HepG2 (cell line): ENCODE measurements around the gene PLEKHN1. TPM values are rescaled to one million over a fixed set of nuclear protein-coding genes. Genes with fewer than 3 reads are reported as not detected.

Source experiments
- ASH2L ChIP-seq: fragments of 300-600, 200-600 bp; sonication (generic); IDR thresholded peaks from 2 replicates; pipeline ENCODE4 v1.7.0; 2017; ENCODE audit warnings: low read depth, mild to moderate bottlenecking, moderate library complexity, mixed read lengths, low read length; ENCODE audit not compliant: insufficient read length
- FOXM1 ChIP-seq: sonication (generic); formaldehyde crosslinking; IDR thresholded peaks from 2 replicates; pipeline ENCODE4 v1.5.0; 2020; ENCODE audit warnings: missing genetic modification reagents
- GTF3A ChIP-seq: sonication (generic); formaldehyde crosslinking; conservative IDR thresholded peaks from 2 replicates; pipeline ENCODE4 v1.4.0; 2020; ENCODE audit warnings: mild to moderate bottlenecking, missing genetic modification reagents
- KLF11 ChIP-seq: IDR thresholded peaks from 2 replicates; pipeline ENCODE4 v1.6.1; 2016; ENCODE audit warnings: missing compliant biosample characterization
- KLF13 ChIP-seq: sonication (generic); formaldehyde crosslinking; IDR thresholded peaks from 2 replicates; pipeline ENCODE4 v1.4.0; 2020; ENCODE audit warnings: mild to moderate bottlenecking, missing genetic modification reagents
- MIXL1 ChIP-seq: IDR thresholded peaks from 2 replicates; pipeline ENCODE4 v1.6.1; 2016
- PITX1 ChIP-seq: sonication (generic); formaldehyde crosslinking; IDR thresholded peaks from 2 replicates; pipeline ENCODE4 v1.5.1; 2020; ENCODE audit warnings: mild to moderate bottlenecking, missing genetic modification reagents
- PRDM4 ChIP-seq: sonication (generic); formaldehyde crosslinking; IDR thresholded peaks from 2 replicates; pipeline ENCODE4 v1.9.0; 2021; ENCODE audit warnings: missing genetic modification reagents, borderline replicate concordance
- SNAPC2 ChIP-seq: sonication (generic); formaldehyde crosslinking; IDR thresholded peaks from 2 replicates; pipeline ENCODE4 v1.8.1; 2022; ENCODE audit warnings: mild to moderate bottlenecking, missing genetic modification reagents
- SRSF9 ChIP-seq: fragments of 200-400 bp; formaldehyde crosslinking; IDR thresholded peaks from 2 replicates; pipeline ENCODE4 v1.6.1; 2018; ENCODE audit warnings: borderline replicate concordance, mild to moderate bottlenecking, low read depth, low read length; ENCODE audit not compliant: insufficient read depth, poor library complexity, severe bottlenecking
- ZNF333 ChIP-seq: sonication (generic); formaldehyde crosslinking; IDR thresholded peaks from 2 replicates; pipeline ENCODE4 v1.4.0; 2020; ENCODE audit warnings: mild to moderate bottlenecking, missing genetic modification reagents, borderline replicate concordance
- ZNF598 ChIP-seq: sonication (generic); formaldehyde crosslinking; IDR thresholded peaks from 2 replicates; pipeline ENCODE4 v1.5.1; 2020; ENCODE audit warnings: mild to moderate bottlenecking, missing genetic modification reagents, borderline replicate concordance
- polyA plus RNA-seq, 8 experiments: library from polyadenylated mRNA; depleted of rRNA in 3 of 8; stranded (reverse) in 7 of 8; unstranded in 1 of 8; fragments of >200 nt; fragmentation: Illumina TruSeq in 4 of 8; extraction: Trizol in 4 of 8; gene quantifications; 2 replicates each; pipeline versions ENCODE4 v1.2.1 to v1.2.3, GENCODE V29; 2011 to 2016; ENCODE audit warnings: low read depth in 4 of 8, missing spikeins in 1 of 8, mixed read lengths in 1 of 8; ENCODE audit not compliant: insufficient read depth in 1 of 8
- total RNA-seq, 5 experiments: library from RNA; depleted of rRNA; stranded (reverse); fragments of >200 nt; fragmentation: Illumina TruSeq; extraction: Trizol; gene quantifications; 2 replicates each; pipeline ENCODE4 v1.2.3, GENCODE V29; 2016; ENCODE audit warnings: low read depth in 1 of 5
- TF ChIP-seq, protein P1 (sequence below): sonication (generic); formaldehyde crosslinking; IDR thresholded peaks from 2 replicates; pipeline ENCODE4 v1.4.0; 2020; ENCODE audit warnings: missing genetic modification reagents
- TF ChIP-seq, protein P2 (sequence below): sonication (generic); formaldehyde crosslinking; IDR thresholded peaks from 2 replicates; pipeline ENCODE4 v1.4.0; 2020; ENCODE audit warnings: low read depth, mild to moderate bottlenecking, missing genetic modification reagents
- TF ChIP-seq, protein P3 (sequence below): sonication (generic); formaldehyde crosslinking; IDR thresholded peaks from 2 replicates; pipeline ENCODE4 v1.4.0; 2020; ENCODE audit warnings: mild to moderate bottlenecking, missing genetic modification reagents
- TF ChIP-seq, protein P4 (sequence below): sonication (generic); formaldehyde crosslinking; IDR thresholded peaks from 2 replicates; pipeline ENCODE4 v1.4.0; 2020; ENCODE audit warnings: missing genetic modification reagents

The PLEKHN1 gene
- total and polyA plus RNA-seq, 2 of the 13 experiments (the other 11 are each of a cell fraction or from before 2014, with no cell fraction given): 0.42 to 0.58 TPM

DNA sequence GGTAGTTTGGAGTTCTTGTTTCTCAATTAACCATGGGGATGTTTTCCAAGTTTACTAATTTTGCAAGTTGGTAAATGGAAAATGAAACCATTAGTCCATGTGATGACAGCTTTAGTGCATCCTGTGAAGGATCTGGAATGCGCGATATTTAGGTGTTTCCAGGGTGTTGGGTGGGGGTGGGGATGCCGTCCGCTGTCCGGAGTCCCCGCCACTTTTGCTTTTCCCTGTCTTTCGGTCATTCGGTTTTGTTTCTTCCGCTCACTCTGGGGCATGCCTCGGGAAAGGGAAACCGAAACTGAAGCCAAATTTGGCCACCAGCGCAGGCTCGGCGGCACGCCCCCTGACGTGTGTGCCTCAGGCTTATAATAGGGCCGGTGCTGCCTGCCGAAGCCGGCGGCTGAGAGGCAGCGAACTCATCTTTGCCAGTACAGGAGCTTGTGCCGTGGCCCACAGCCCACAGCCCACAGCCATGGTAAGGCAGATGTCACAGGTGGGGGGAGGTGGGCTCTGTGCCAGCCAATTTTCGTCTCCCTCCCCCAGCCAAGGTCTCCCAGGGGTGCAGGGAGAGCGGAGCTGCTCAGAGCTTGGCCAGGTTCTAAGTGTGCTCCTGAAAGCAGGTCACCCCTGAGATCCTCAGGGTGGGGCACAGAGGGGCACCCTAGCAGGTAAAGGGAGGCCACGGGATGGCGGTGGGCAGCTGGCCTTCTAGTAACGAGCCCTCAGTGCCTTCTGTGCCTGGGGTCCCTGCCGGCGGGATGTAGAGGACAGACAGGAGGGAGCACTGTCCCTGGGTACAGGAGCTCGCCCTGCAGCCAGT lies 47.0 kb downstream of the PLEKHN1 start, which contains the start of gene ISG15 (continued):
- TF ChIP-seq, protein P1, sequence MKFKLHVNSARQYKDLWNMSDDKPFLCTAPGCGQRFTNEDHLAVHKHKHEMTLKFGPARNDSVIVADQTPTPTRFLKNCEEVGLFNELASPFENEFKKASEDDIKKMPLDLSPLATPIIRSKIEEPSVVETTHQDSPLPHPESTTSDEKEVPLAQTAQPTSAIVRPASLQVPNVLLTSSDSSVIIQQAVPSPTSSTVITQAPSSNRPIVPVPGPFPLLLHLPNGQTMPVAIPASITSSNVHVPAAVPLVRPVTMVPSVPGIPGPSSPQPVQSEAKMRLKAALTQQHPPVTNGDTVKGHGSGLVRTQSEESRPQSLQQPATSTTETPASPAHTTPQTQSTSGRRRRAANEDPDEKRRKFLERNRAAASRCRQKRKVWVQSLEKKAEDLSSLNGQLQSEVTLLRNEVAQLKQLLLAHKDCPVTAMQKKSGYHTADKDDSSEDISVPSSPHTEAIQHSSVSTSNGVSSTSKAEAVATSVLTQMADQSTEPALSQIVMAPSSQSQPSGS (CRISPR knock-in tag): peak; percentile 63
- TF ChIP-seq KLF13 (CRISPR knock-in tag) (0 out of 2 replicates have a peak, but pooled peaks have one; percentile 12), FOXM1 (CRISPR knock-in tag) (no peak), ASH2L (peak; percentile 46), KLF11 (0 out of 2 replicates have a peak, but pooled peaks have one; percentile 50), ZNF598 (peak; percentile 45; the same call in 1 of the 2 replicates), PRDM4 (0 out of 2 replicates have a peak, but pooled peaks have one; percentile 41), MIXL1 (peak; percentile 65; the same call in 1 of the 2 replicates), PITX1 (peak; percentile 44; the same call in 1 of the 2 replicates), GTF3A (CRISPR knock-in tag) (no peak), ZNF333 (CRISPR knock-in tag) (no peak), SNAPC2 (CRISPR knock-in tag) (0 out of 2 replicates have a peak, but pooled peaks have one; percentile 47), SRSF9 (no peak)
- TF ChIP-seq, protein P2, sequence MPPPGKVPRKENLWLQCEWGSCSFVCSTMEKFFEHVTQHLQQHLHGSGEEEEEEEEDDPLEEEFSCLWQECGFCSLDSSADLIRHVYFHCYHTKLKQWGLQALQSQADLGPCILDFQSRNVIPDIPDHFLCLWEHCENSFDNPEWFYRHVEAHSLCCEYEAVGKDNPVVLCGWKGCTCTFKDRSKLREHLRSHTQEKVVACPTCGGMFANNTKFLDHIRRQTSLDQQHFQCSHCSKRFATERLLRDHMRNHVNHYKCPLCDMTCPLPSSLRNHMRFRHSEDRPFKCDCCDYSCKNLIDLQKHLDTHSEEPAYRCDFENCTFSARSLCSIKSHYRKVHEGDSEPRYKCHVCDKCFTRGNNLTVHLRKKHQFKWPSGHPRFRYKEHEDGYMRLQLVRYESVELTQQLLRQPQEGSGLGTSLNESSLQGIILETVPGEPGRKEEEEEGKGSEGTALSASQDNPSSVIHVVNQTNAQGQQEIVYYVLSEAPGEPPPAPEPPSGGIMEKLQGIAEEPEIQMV (CRISPR knock-in tag): no peak
- TF ChIP-seq, protein P3, sequence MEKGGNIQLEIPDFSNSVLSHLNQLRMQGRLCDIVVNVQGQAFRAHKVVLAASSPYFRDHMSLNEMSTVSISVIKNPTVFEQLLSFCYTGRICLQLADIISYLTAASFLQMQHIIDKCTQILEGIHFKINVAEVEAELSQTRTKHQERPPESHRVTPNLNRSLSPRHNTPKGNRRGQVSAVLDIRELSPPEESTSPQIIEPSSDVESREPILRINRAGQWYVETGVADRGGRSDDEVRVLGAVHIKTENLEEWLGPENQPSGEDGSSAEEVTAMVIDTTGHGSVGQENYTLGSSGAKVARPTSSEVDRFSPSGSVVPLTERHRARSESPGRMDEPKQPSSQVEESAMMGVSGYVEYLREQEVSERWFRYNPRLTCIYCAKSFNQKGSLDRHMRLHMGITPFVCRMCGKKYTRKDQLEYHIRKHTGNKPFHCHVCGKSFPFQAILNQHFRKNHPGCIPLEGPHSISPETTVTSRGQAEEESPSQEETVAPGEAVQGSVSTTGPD (CRISPR knock-in tag): peak; percentile 69; the same call in 1 of the 2 replicates
- TF ChIP-seq, protein P4, sequence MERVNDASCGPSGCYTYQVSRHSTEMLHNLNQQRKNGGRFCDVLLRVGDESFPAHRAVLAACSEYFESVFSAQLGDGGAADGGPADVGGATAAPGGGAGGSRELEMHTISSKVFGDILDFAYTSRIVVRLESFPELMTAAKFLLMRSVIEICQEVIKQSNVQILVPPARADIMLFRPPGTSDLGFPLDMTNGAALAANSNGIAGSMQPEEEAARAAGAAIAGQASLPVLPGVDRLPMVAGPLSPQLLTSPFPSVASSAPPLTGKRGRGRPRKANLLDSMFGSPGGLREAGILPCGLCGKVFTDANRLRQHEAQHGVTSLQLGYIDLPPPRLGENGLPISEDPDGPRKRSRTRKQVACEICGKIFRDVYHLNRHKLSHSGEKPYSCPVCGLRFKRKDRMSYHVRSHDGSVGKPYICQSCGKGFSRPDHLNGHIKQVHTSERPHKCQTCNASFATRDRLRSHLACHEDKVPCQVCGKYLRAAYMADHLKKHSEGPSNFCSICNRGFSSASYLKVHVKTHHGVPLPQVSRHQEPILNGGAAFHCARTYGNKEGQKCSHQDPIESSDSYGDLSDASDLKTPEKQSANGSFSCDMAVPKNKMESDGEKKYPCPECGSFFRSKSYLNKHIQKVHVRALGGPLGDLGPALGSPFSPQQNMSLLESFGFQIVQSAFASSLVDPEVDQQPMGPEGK (CRISPR knock-in tag): peak; percentile 52; the same call in 1 of the 2 replicates
